ENCODE results near the gene ACVR1B. TPM values are rescaled to one million over a fixed set of nuclear protein-coding genes. Genes with fewer than 3 reads are reported as not detected.

The ACVR1B gene
- total and polyA plus RNA-seq, 2 donors (not counting 1 experiment from before 2014, with no cell fraction given): 3.4 to 10.6 TPM

- Mint-ChIP-seq H3K27ac (no peak overlapping the region), H3K4me3 (no peak overlapping the region), H3K9me3 (ENCODE audit: insufficient read depth) (no peaks in the 10 kb centered on the region), H3K4me1 (peaks cover 28% of the 10 kb centered on the region), H3K27me3 (no peaks in the 10 kb centered on the region)
- Histone ChIP-seq H3K79me2 (ENCODE audit: control insufficient read depth, insufficient read depth, low read length) (peaks cover 5% of the 10 kb centered on the region), H3K27ac (ENCODE audit: low read length in 2 of 2) (no peak overlapping the region), H3K9ac (ENCODE audit: low read length) (no peak overlapping the region), H2AFZ (ENCODE audit: insufficient read depth, low read depth, low read length, poor library complexity, severe bottlenecking) (no peak overlapping the region), H3K27me3 (replicated peaks in 1 of 4; ENCODE audit: control extremely low read depth in 1 of 4, control insufficient read depth in 3 of 4, insufficient read depth in 4 of 4, low read length in 3 of 4) (no peaks in the 10 kb centered on the region), H3K9me3 (ENCODE audit: control extremely low read depth in 1 of 3, control insufficient read depth in 2 of 3, insufficient read depth in 1 of 3, low read length in 2 of 3) (no peaks in the 10 kb centered on the region), H4K20me1 (ENCODE audit: control insufficient read depth, insufficient read depth, low read length, poor library complexity, severe bottlenecking) (peaks cover 41% of the 10 kb centered on the region), H3K4me3 (ENCODE audit: control extremely low read depth in 1 of 5, extremely low read depth in 1 of 5, insufficient read depth in 1 of 5, low read depth in 2 of 5, low read length in 4 of 5) (no peak overlapping the region), H3K4me2 (replicated peaks; ENCODE audit: low read depth, low read length, poor library complexity, severe bottlenecking) (no peak overlapping the region), H3K36me3 (replicated peaks in 1 of 2; ENCODE audit: control extremely low read depth in 1 of 2, control insufficient read depth in 1 of 2, extremely low read depth in 1 of 2, insufficient read depth in 2 of 2, low read length in 1 of 2) (peaks cover 0 to 37% of the 10 kb centered on the region in 2 experiments), H3K4me1 (ENCODE audit: control insufficient read depth in 2 of 2, insufficient read depth in 2 of 2, low read length in 2 of 2) (peaks cover 13 to 24% of the 10 kb centered on the region in 2 donors)
- POLR2A ChIA-PET: no interaction called here
- DNase-seq: peak; percentile 36
- no peak for ATAC-seq (ENCODE audit: low read depth)
- TF ChIP-seq CTCF (IDR thresholded peaks at IDR 0.05) (no peak), EZH2 (IDR thresholded peaks at IDR 0.05; ENCODE audit: borderline replicate concordance, insufficient read depth, low read depth, low read length, poor library complexity, severe bottlenecking) (no peak)
- WGBS (ENCODE audit: insufficient coverage): 100% methylated on average over 7 of the region's 8 CpGs
- CTCF ChIA-PET: interaction anchor here (1.0 to 11.7 kb wide), 3 partner anchors 8 to 17 kb away, joined by 3 to 590 read pairs (median 5); no protein-coding TSS in a partner anchor
- intact Hi-C loops (cut with micrococcal nuclease): no loop called here
Observed at GRCh38 chr12:52011602-52012214, 60.2 kb downstream of the ACVR1B start.

DNA sequence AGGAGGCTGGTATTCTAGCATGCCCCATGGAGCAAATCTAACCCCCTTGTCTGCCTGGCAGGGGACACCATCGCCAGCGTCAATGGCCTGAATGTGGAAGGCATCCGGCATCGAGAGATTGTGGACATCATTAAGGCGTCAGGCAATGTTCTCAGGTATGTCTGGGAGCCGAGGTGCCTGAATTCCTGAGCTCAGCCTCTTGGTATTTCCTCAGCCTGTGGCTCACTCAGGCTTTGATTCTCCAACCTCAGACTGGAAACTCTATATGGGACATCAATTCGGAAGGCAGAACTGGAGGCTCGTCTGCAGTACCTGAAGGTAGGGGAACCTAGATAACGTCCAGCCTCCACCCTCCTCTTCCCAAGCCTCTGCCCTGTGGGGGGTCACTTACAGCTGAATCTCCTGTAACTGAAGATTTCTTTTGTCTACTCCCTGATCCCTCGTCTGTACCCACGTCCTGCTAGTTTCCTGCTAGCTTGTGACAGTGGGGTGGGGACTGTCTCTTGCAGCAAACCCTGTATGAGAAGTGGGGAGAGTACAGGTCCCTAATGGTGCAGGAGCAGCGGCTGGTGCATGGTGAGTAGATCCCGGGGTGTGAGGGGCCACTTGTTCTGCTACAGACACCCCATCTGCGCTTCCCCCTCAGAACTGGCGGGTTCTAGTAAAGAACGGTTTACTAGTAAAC is 62.3 kb downstream of the ACVR1B start:
- no peaks in the 10 kb centered on the region for H3K9me3 Mint-ChIP-seq (ENCODE audit: insufficient read depth)
- no peaks in the 10 kb centered on the region for H3K27me3 ChIP-seq (replicated peaks in 1 of 4; ENCODE audit: control extremely low read depth in 1 of 4, control insufficient read depth in 3 of 4, insufficient read depth in 4 of 4, low read length in 3 of 4)
- no peaks in the 10 kb centered on the region for H3K27me3 Mint-ChIP-seq
- no peak overlapping the region for H3K4me3 Mint-ChIP-seq
- H4K20me1 ChIP-seq (ENCODE audit: control insufficient read depth, insufficient read depth, low read length, poor library complexity, severe bottlenecking): peaks cover 21% of the 10 kb centered on the region
- POLR2A ChIA-PET: no interaction called here
- H3K27ac Mint-ChIP-seq: peak overlapping the region; percentile 20
- H3K4me1 Mint-ChIP-seq: peaks cover 26% of the 10 kb centered on the region
- DNase-seq (peak; percentile 57), ATAC-seq (ENCODE audit: low read depth) (no peak)
- intact Hi-C loops (cut with micrococcal nuclease): no loop called here
- H3K36me3 ChIP-seq (replicated peaks in 1 of 2; ENCODE audit: control extremely low read depth in 1 of 2, control insufficient read depth in 1 of 2, extremely low read depth in 1 of 2, insufficient read depth in 2 of 2, low read length in 1 of 2): peaks cover 0 to 34% of the 10 kb centered on the region in 2 experiments
- H3K79me2 ChIP-seq (ENCODE audit: control insufficient read depth, insufficient read depth, low read length): no peaks in the 10 kb centered on the region
- H3K27ac ChIP-seq (ENCODE audit: low read length in 2 of 2): no peak overlapping the region
- no peak overlapping the region for H3K4me3 ChIP-seq (ENCODE audit: control extremely low read depth in 1 of 5, extremely low read depth in 1 of 5, insufficient read depth in 1 of 5, low read depth in 2 of 5, low read length in 4 of 5)
- TF ChIP-seq EZH2 (IDR thresholded peaks at IDR 0.05; ENCODE audit: borderline replicate concordance, insufficient read depth, low read depth, low read length, poor library complexity, severe bottlenecking): no peak
- no peak for TF ChIP-seq CTCF (IDR thresholded peaks at IDR 0.05)
- no peak overlapping the region for H3K4me2 ChIP-seq (replicated peaks; ENCODE audit: low read depth, low read length, poor library complexity, severe bottlenecking)
- H3K9ac ChIP-seq (ENCODE audit: low read length): no peak overlapping the region
- WGBS (ENCODE audit: insufficient coverage): 90% methylated on average over 10 of the region's 16 CpGs
- CTCF ChIA-PET: interaction anchor here (0.7 to 17.2 kb wide), 5 partner anchors 9 to 193 kb away, joined by 3 to 707 read pairs (median 4); no protein-coding TSS in a partner anchor
- H3K9me3 ChIP-seq (ENCODE audit: control extremely low read depth in 1 of 3, control insufficient read depth in 2 of 3, insufficient read depth in 1 of 3, low read length in 2 of 3): no peaks in the 10 kb centered on the region
- peaks cover 3 to 16% of the 10 kb centered on the region in 2 donors for H3K4me1 ChIP-seq (ENCODE audit: control insufficient read depth in 2 of 2, insufficient read depth in 2 of 2, low read length in 2 of 2)
- H2AFZ ChIP-seq (ENCODE audit: insufficient read depth, low read depth, low read length, poor library complexity, severe bottlenecking): no peak overlapping the region

All from B cell (primary cell).